Trophoblast cell (in vitro differentiated cells and primary cell): Measurements from ENCODE around the gene FN3K.

Experiments used
- DNase-seq, 2 donors: peaks; one replicate each; pipeline ENCODE4 v3.0.0-alpha.2; 2016
- H2AFZ ChIP-seq: 2 replicates; pipeline ENCODE4 v1.6.1; 2013; ENCODE audit warnings: low read length, moderate library complexity, mild to moderate bottlenecking; ENCODE audit not compliant: insufficient read depth, poor library complexity
- H2AK5ac ChIP-seq: 2 replicates; pipeline ENCODE4 v1.6.1; 2013; ENCODE audit warnings: mild to moderate bottlenecking, low read length
- H2BK120ac ChIP-seq: 2 replicates; pipeline ENCODE4 v1.6.1; 2013; ENCODE audit warnings: low read length, mild to moderate bottlenecking, moderate library complexity; ENCODE audit not compliant: insufficient read depth, poor library complexity
- H2BK12ac ChIP-seq: 2 replicates; pipeline ENCODE4 v1.6.1; 2013; ENCODE audit warnings: mild to moderate bottlenecking, low read length, moderate library complexity
- H2BK5ac ChIP-seq: 2 replicates; pipeline ENCODE4 v1.6.1; 2013; ENCODE audit warnings: low read length, low read depth, moderate library complexity, mild to moderate bottlenecking; ENCODE audit not compliant: poor library complexity
- H3K14ac ChIP-seq: 2 replicates; pipeline ENCODE4 v1.6.1; 2013; ENCODE audit warnings: mild to moderate bottlenecking, low read length
- H3K18ac ChIP-seq: 2 replicates; pipeline ENCODE4 v1.6.1; 2013; ENCODE audit warnings: mild to moderate bottlenecking, low read length
- H3K23ac ChIP-seq: 2 replicates; pipeline ENCODE4 v1.6.1; 2013; ENCODE audit warnings: low read length
- H3K27ac ChIP-seq: 2 replicates; pipeline ENCODE4 v1.5.1; 2013; ENCODE audit warnings: low read depth, mild to moderate bottlenecking, inconsistent platforms, low read length, moderate library complexity
- H3K27me3 ChIP-seq: 2 replicates; pipeline ENCODE4 v1.6.1; 2013; ENCODE audit warnings: inconsistent platforms, mild to moderate bottlenecking, low read length, moderate library complexity; ENCODE audit not compliant: insufficient read depth
- H3K36me3 ChIP-seq, 2 experiments: 1 replicate in 1 of 2; 2 replicates in 1 of 2; pipeline ENCODE4 v1.6.1; 2013; ENCODE audit warnings: low read length in 2 of 2, mild to moderate bottlenecking in 2 of 2, moderate library complexity in 1 of 2; ENCODE audit not compliant: insufficient read depth in 2 of 2, control insufficient read depth in 1 of 2
- H3K4ac ChIP-seq: 2 replicates; pipeline ENCODE4 v1.6.1; 2013; ENCODE audit warnings: low read depth, mild to moderate bottlenecking, low read length, moderate library complexity
- H3K4me1 ChIP-seq, 2 experiments: 1 replicate in 1 of 2; 2 replicates in 1 of 2; pipeline ENCODE4 v1.6.1; 2013; ENCODE audit warnings: low read length in 2 of 2, mild to moderate bottlenecking in 2 of 2, moderate library complexity in 1 of 2; ENCODE audit not compliant: insufficient read depth in 2 of 2, control insufficient read depth in 1 of 2
- H3K4me2 ChIP-seq: 2 replicates; pipeline ENCODE4 v1.6.1; 2013; ENCODE audit warnings: inconsistent platforms, mild to moderate bottlenecking, low read length, moderate library complexity
- H3K4me3 ChIP-seq: 2 replicates; pipeline ENCODE4 v1.5.1; 2013; ENCODE audit warnings: mild to moderate bottlenecking, low read depth, low read length, inconsistent platforms
- H3K79me1 ChIP-seq: one replicate; pipeline ENCODE4 v1.6.1; 2013; ENCODE audit warnings: low read length
- H3K79me2 ChIP-seq: 2 replicates; pipeline ENCODE4 v1.6.1; 2013; ENCODE audit warnings: low read length, mild to moderate bottlenecking; ENCODE audit not compliant: control insufficient read depth, insufficient read depth, poor library complexity
- H3K9ac ChIP-seq: 2 replicates; pipeline ENCODE4 v1.6.1; 2013; ENCODE audit warnings: mild to moderate bottlenecking, low read length
- H3K9me3 ChIP-seq: 2 replicates; pipeline ENCODE4 v1.6.1; 2013; ENCODE audit warnings: low read depth, mild to moderate bottlenecking, control low read depth, inconsistent platforms, low read length; ENCODE audit not compliant: insufficient read depth
- H4K12ac ChIP-seq: 2 replicates; pipeline ENCODE4 v1.6.1; 2013; ENCODE audit warnings: low read depth, mild to moderate bottlenecking, low read length, moderate library complexity
- H4K8ac ChIP-seq: 2 replicates; pipeline ENCODE4 v1.6.1; 2013; ENCODE audit warnings: low read depth, mild to moderate bottlenecking, low read length, moderate library complexity
- H4K91ac ChIP-seq: one replicate; pipeline ENCODE4 v1.6.1; 2013; ENCODE audit warnings: low read depth, mild to moderate bottlenecking, low read length, moderate library complexity
- WGBS: extraction: QIAGEN DNeasy Blood & Tissue Kit; methylation state at CpG from one replicate; pipeline ENCODE4 v1.1.7; 2013; ENCODE audit warnings: missing lambda C conversion rate; ENCODE audit not compliant: insufficient read length, insufficient coverage; ENCODE audit errors: extremely low coverage; 5-methylcytosine and 5-hydroxymethylcytosine counted together

The FN3K gene

GRCh38 chr17:82780195-82780594 lies 44.8 kb downstream of the FN3K start:
- Histone ChIP-seq H3K18ac (no peak overlapping the region), H3K4me1 (no peaks in the 10 kb centered on the region), H3K9ac (no peak overlapping the region), H3K79me1 (no peaks in the 10 kb centered on the region), H3K14ac (no peak overlapping the region), H2BK120ac (no peak overlapping the region), H3K27ac (no peak overlapping the region), H3K36me3 (peaks cover 18 to 19% of the 10 kb centered on the region in 2 experiments), H2AK5ac (no peak overlapping the region), H2AFZ (no peak overlapping the region), H4K8ac (no peak overlapping the region), H3K4me2 (no peak overlapping the region), H3K27me3 (no peaks in the 10 kb centered on the region), H4K91ac (no peak overlapping the region), H3K4me3 (no peak overlapping the region), H3K4ac (no peak overlapping the region), H4K12ac (no peak overlapping the region), H2BK12ac (no peak overlapping the region), H2BK5ac (no peak overlapping the region), H3K23ac (no peak overlapping the region), H3K79me2 (no peaks in the 10 kb centered on the region), H3K9me3 (peaks cover 2% of the 10 kb centered on the region)
- no CpG with 5 or more reads among the region's 12 CpGs for WGBS
- DNase-seq, result no peak

- Histone ChIP-seq H4K91ac (no peak overlapping the region), H3K4me1 (no peaks in the 10 kb centered on the region), H3K9me3 (peaks cover 2% of the 10 kb centered on the region), H3K23ac (no peak overlapping the region), H3K79me2 (no peaks in the 10 kb centered on the region), H4K12ac (no peak overlapping the region), H2BK120ac (no peak overlapping the region), H3K4me3 (no peak overlapping the region), H2BK5ac (no peak overlapping the region), H3K36me3 (peaks cover 16 to 18% of the 10 kb centered on the region in 2 experiments), H3K4me2 (no peak overlapping the region), H3K9ac (no peak overlapping the region), H2AFZ (no peak overlapping the region), H4K8ac (no peak overlapping the region), H3K27me3 (no peaks in the 10 kb centered on the region), H3K4ac (no peak overlapping the region), H3K79me1 (no peaks in the 10 kb centered on the region), H3K14ac (no peak overlapping the region), H3K27ac (no peak overlapping the region), H3K18ac (no peak overlapping the region), H2AK5ac (no peak overlapping the region), H2BK12ac (no peak overlapping the region)
- no CpG with 5 or more reads among the region's 27 CpGs for WGBS
- no peak for DNase-seq
Measured at GRCh38 chr17:82780971-82781893, 45.8 kb downstream of the FN3K start.

- DNase-seq, result peak; percentile 71 to 87
- H3K36me3 ChIP-seq, result peaks cover 13 to 14% of the 10 kb centered on the region in 2 experiments
- H3K4ac ChIP-seq, result no peak overlapping the region
Measured at GRCh38 chr17:82781894-82782274, 46.5 kb downstream of the FN3K start.

GRCh38 chr17:82782657-82783207 lies 47.3 kb downstream of the FN3K start:
- Histone ChIP-seq H3K79me2 (no peaks in the 10 kb centered on the region), H3K9ac (no peak overlapping the region), H4K91ac (no peak overlapping the region), H3K27me3 (no peaks in the 10 kb centered on the region), H3K4me3 (no peak overlapping the region), H2AFZ (no peak overlapping the region), H4K8ac (no peak overlapping the region), H3K27ac (no peak overlapping the region), H3K23ac (no peak overlapping the region), H3K18ac (peak overlapping the region; percentile 21), H2BK120ac (no peak overlapping the region), H3K4me1 (no peaks in the 10 kb centered on the region), H3K14ac (no peak overlapping the region), H2AK5ac (peak overlapping the region; percentile 4), H3K4ac (no peak overlapping the region), H3K36me3 (peaks cover 13 to 14% of the 10 kb centered on the region in 2 experiments), H3K79me1 (no peaks in the 10 kb centered on the region), H2BK5ac (no peak overlapping the region), H3K4me2 (no peak overlapping the region), H4K12ac (peak overlapping the region; percentile 12), H3K9me3 (no peaks in the 10 kb centered on the region), H2BK12ac (no peak overlapping the region)
- no peak for DNase-seq
- no CpG with 5 or more reads among the region's 42 CpGs for WGBS

More at GRCh38 chr17:82781894-82782274, 46.5 kb downstream of the FN3K start:
- peak overlapping the region; percentile 8 for H2BK12ac ChIP-seq
- H3K14ac ChIP-seq, result no peak overlapping the region
- no peaks in the 10 kb centered on the region for H3K27me3 ChIP-seq
- no peaks in the 10 kb centered on the region for H3K79me1 ChIP-seq
- no peak overlapping the region for H3K4me2 ChIP-seq
- no CpG with 5 or more reads among the region's 8 CpGs for WGBS
- no peak overlapping the region for H3K4me3 ChIP-seq
- no peaks in the 10 kb centered on the region for H3K9me3 ChIP-seq
- no peaks in the 10 kb centered on the region for H3K4me1 ChIP-seq
- no peak overlapping the region for H2AFZ ChIP-seq
- H3K18ac ChIP-seq, result no peak overlapping the region
- H2BK5ac ChIP-seq, result no peak overlapping the region
- no peak overlapping the region for H3K9ac ChIP-seq
- no peak overlapping the region for H3K23ac ChIP-seq
- no peak overlapping the region for H4K91ac ChIP-seq
- H3K79me2 ChIP-seq, result no peaks in the 10 kb centered on the region
- no peak overlapping the region for H2AK5ac ChIP-seq
- no peak overlapping the region for H3K27ac ChIP-seq
- no peak overlapping the region for H4K12ac ChIP-seq
- no peak overlapping the region for H4K8ac ChIP-seq
- H2BK120ac ChIP-seq, result no peak overlapping the region
